Activated CD8-positive, alpha-beta memory T cell treated with anti-CD3 and anti-CD28 coated beads for 4 hours (primary cell): ENCODE data around the gene MACROH2A2.
A peak's percentile ranks its signal among the peaks of the same experiment; 100 is the strongest.
"Not testable (repeated sequence)": the region's sequence is repeated elsewhere in the genome, so short reads cannot be mapped to it uniquely, and the experiment has no call there.

Experiments used
- DNase-seq, 2 donors: peaks; one replicate each; pipeline ENCODE4 v3.0.0-alpha.2; 2020; ENCODE audit warnings: low read depth in 2 of 2

Gene MACROH2A2

GRCh38 chr10:70101068-70101562 is 48.5 kb downstream of the MACROH2A2 start:
- DNase-seq, result not testable (repeated sequence)

- no peak for DNase-seq
Observed at GRCh38 chr10:70101668-70102067, 49.0 kb downstream of the MACROH2A2 start.

GRCh38 chr10:70106958-70107791 is 54.5 kb downstream of the MACROH2A2 start:
- no peak for DNase-seq

- DNase-seq, result no peak
Observed at GRCh38 chr10:70109064-70109729, 56.6 kb downstream of the MACROH2A2 start.

- DNase-seq, result no peak
Observed at GRCh38 chr10:70111496-70111895, 58.9 kb downstream of the MACROH2A2 start.

GRCh38 chr10:70112071-70112470 is 59.4 kb downstream of the MACROH2A2 start:
- no peak for DNase-seq

- no peak for DNase-seq
Observed at GRCh38 chr10:70114902-70115301, 62.3 kb downstream of the MACROH2A2 start.

GRCh38 chr10:70115948-70116682 is 63.5 kb downstream of the MACROH2A2 start:
- peak; percentile 10 to 27 for DNase-seq

- no peak for DNase-seq
Observed at GRCh38 chr10:70117646-70118045, 65.0 kb downstream of the MACROH2A2 start.

- DNase-seq, result no peak
Observed at GRCh38 chr10:70118196-70118595, 65.5 kb downstream of the MACROH2A2 start.

- no peak for DNase-seq
Observed at GRCh38 chr10:70119197-70119596, 66.6 kb downstream of the MACROH2A2 start.

- no peak for DNase-seq
Observed at GRCh38 chr10:70119623-70120022, 67.0 kb downstream of the MACROH2A2 start.

- no peak for DNase-seq
Observed at GRCh38 chr10:70120417-70120816, 67.8 kb downstream of the MACROH2A2 start.

GRCh38 chr10:70121281-70121949 is 68.8 kb downstream of the MACROH2A2 start:
- DNase-seq, result no peak

GRCh38 chr10:70122742-70123141 is 70.1 kb downstream of the MACROH2A2 start:
- DNase-seq, result no peak

GRCh38 chr10:70123166-70123565 is 70.5 kb downstream of the MACROH2A2 start:
- not testable (repeated sequence) for DNase-seq

GRCh38 chr10:70123817-70124216 is 71.2 kb downstream of the MACROH2A2 start:
- no peak for DNase-seq

GRCh38 chr10:70124415-70124814 is 71.8 kb downstream of the MACROH2A2 start:
- DNase-seq, result no peak

- no peak for DNase-seq
Observed at GRCh38 chr10:70124918-70125317, 72.3 kb downstream of the MACROH2A2 start.

GRCh38 chr10:70125918-70126552 is 73.4 kb downstream of the MACROH2A2 start:
- DNase-seq, result no peak

- no peak for DNase-seq
Observed at GRCh38 chr10:70126700-70127395, 74.2 kb downstream of the MACROH2A2 start.
